ENCODE results near the gene PACRG. TPM values are rescaled to one million over a fixed set of nuclear protein-coding genes. Genes with fewer than 3 reads are reported as not detected.

Gene PACRG
- total RNA-seq, 1 experiment from 2014 or later: 0.59 TPM

GRCh38 chr6:162941128-162941527 is 213.4 kb downstream of the PACRG start:
- intact Hi-C loops (cut with micrococcal nuclease; ENCODE audit: unreplicated experiment) (no loop called here), in situ Hi-C loops (cut with HindIII; ENCODE audit: low pct_unique_long_range_greater_than_20kb, low sequenced_read_pairs) (no loop called here)
- DNase-seq (ENCODE audit: low read depth, low spot score) (no peak), ATAC-seq (no peak)
- H3K4me3 ChIP-seq (ENCODE audit: low read depth in 2 of 2, low read length in 2 of 2): no peak overlapping the region
- POLR2A ChIA-PET: no interaction called here
- no peaks in the 10 kb centered on the region for H3K27me3 ChIP-seq (ENCODE audit: control insufficient read depth, insufficient read depth, low read length)
- peaks cover 5% of the 10 kb centered on the region; the same call in 1 of the 2 replicates for H3K9me3 ChIP-seq (ENCODE audit: control insufficient read depth, insufficient read depth, low read depth, low read length)
- H3K4me1 ChIP-seq (ENCODE audit: control insufficient read depth, insufficient read depth, low read length): no peaks in the 10 kb centered on the region
- no TSS peak for BruUV-seq (replicated peaks)
- no peak for TF ChIP-seq TCF7L2 (IDR thresholded peaks at IDR 0.05; ENCODE audit: low read depth, low read length)
- no peak for TF ChIP-seq CTCF (IDR thresholded peaks at IDR 0.05)
- no peak for TF ChIP-seq REST (IDR thresholded peaks at IDR 0.05; ENCODE audit: insufficient read depth in 1 of 2, low read depth in 2 of 2, low read length in 1 of 2)
- no peak for TF ChIP-seq POLR2AphosphoS5 (IDR thresholded peaks at IDR 0.05; ENCODE audit: low read depth, low read length)
- no peak for TF ChIP-seq SIN3A (IDR thresholded peaks at IDR 0.05; ENCODE audit: borderline replicate concordance, insufficient read depth, low read depth, low read length)
- H3K36me3 ChIP-seq (ENCODE audit: control insufficient read depth, insufficient read depth, low read length): no peaks in the 10 kb centered on the region
- H3K27ac ChIP-seq (ENCODE audit: low read length): no peak overlapping the region
- CTCF ChIA-PET: no interaction called here

GRCh38 chr6:162942866-162943265 is 215.1 kb downstream of the PACRG start:
- H3K9me3 ChIP-seq (ENCODE audit: control insufficient read depth, insufficient read depth, low read depth, low read length): peaks cover 5% of the 10 kb centered on the region; the same call in 1 of the 2 replicates
- no peak overlapping the region for H3K4me3 ChIP-seq (ENCODE audit: low read depth in 2 of 2, low read length in 2 of 2)
- H3K27ac ChIP-seq (ENCODE audit: low read length): no peak overlapping the region
- no peaks in the 10 kb centered on the region for H3K36me3 ChIP-seq (ENCODE audit: control insufficient read depth, insufficient read depth, low read length)
- TF ChIP-seq SIN3A (IDR thresholded peaks at IDR 0.05; ENCODE audit: borderline replicate concordance, insufficient read depth, low read depth, low read length) (no peak), CTCF (IDR thresholded peaks at IDR 0.05) (no peak), REST (IDR thresholded peaks at IDR 0.05; ENCODE audit: insufficient read depth in 1 of 2, low read depth in 2 of 2, low read length in 1 of 2) (no peak), TCF7L2 (IDR thresholded peaks at IDR 0.05; ENCODE audit: low read depth, low read length) (no peak), POLR2AphosphoS5 (IDR thresholded peaks at IDR 0.05; ENCODE audit: low read depth, low read length) (no peak)
- H3K4me1 ChIP-seq (ENCODE audit: control insufficient read depth, insufficient read depth, low read length): no peaks in the 10 kb centered on the region
- intact Hi-C loops (cut with micrococcal nuclease; ENCODE audit: unreplicated experiment): no loop called here
- ATAC-seq (no peak), DNase-seq (ENCODE audit: low read depth, low spot score) (no peak)
- H3K27me3 ChIP-seq (ENCODE audit: control insufficient read depth, insufficient read depth, low read length): no peaks in the 10 kb centered on the region
- in situ Hi-C loops (cut with HindIII; ENCODE audit: low pct_unique_long_range_greater_than_20kb, low sequenced_read_pairs): no loop called here
- ChIA-PET CTCF (no interaction called here), POLR2A (no interaction called here)
- no TSS peak for BruUV-seq (replicated peaks)
